ENCODE data around the gene SLC29A2. TPM values are rescaled to one million over a fixed set of nuclear protein-coding genes. Genes with fewer than 3 reads are reported as not detected.

Gene SLC29A2
- total RNA-seq (1 to 10 TPM; 1.6 to 3.1 TPM), polyA plus RNA-seq (ENCODE audit: insufficient read depth, low read depth, low replicate concordance) (1.2 TPM)
- long read RNA-seq, donor 1, partial matches to known transcripts = 0 of 3 reads
- long read RNA-seq, donor 1, other reads (novel, unspliced or antisense) = 0 of 3 reads
- long read RNA-seq, donor 2, partial matches to known transcripts = 0 of 1 reads
- long read RNA-seq, donor 2, other reads (novel, unspliced or antisense) = 0 of 1 reads

- no peak for DNase-seq
Observed at GRCh38 chr11:66371627-66372415, at the start of gene SLC29A2. SLC29A2 (minus strand) TSS chr11:66371760; CDS start chr11:66371591, 169 bp downstream.

GRCh38 chr11:66420671-66421476, 49.3 kb upstream of the SLC29A2 start, which contains the start of gene NPAS4:
NPAS4 (plus strand) TSS chr11:66421035; CDS start chr11:66421180, 145 bp downstream.
- WGBS, 2 donors = 2 to 6% methylated on average over 45 to 64 of the region's 71 CpGs
- no peak within 1 kb of the TSS for H3K27ac ChIP-seq
- peaks cover 23% of the 10 kb centered on the region for H3K4me1 ChIP-seq
- no peaks in the 10 kb centered on the region for H3K9me3 ChIP-seq
- TF ChIP-seq CTCF (IDR thresholded peaks at IDR 0.05) = no peak
- TF ChIP-seq POLR2A (IDR thresholded peaks at IDR 0.05) = no peak
- intact Hi-C loops (cut with DNase I; ENCODE audit: low total_unique reads) = no loop called here
- H3K27me3 ChIP-seq = no peaks in the 10 kb centered on the region
- peak within 1 kb of the TSS in 1 of 2 donors; percentile 23 for H3K4me3 ChIP-seq
- H3K36me3 ChIP-seq (ENCODE audit: low read depth, missing control alignments) = no peaks in the 10 kb centered on the region
- DNase-seq = peak; percentile 53

More at GRCh38 chr11:66371627-66372415, at the start of gene SLC29A2:
- no peak within 1 kb of the TSS for H3K27ac ChIP-seq
- intact Hi-C loops (cut with DNase I; ENCODE audit: low total_unique reads) = no loop called here
- H3K4me3 ChIP-seq = peak within 1 kb of the TSS; percentile 50 to 72
- peaks cover 5% of the 10 kb centered on the region for H3K4me1 ChIP-seq
- WGBS, 2 donors = 1 to 2% methylated on average over 25 to 34 of the region's 72 CpGs
- H3K9me3 ChIP-seq = no peaks in the 10 kb centered on the region
- no peaks in the 10 kb centered on the region for H3K27me3 ChIP-seq
- no peaks in the 10 kb centered on the region for H3K36me3 ChIP-seq (ENCODE audit: low read depth, missing control alignments)
- TF ChIP-seq CTCF (IDR thresholded peaks at IDR 0.05) (no peak), POLR2A (IDR thresholded peaks at IDR 0.05) (no peak)

- no peaks in the 10 kb centered on the region for H3K36me3 ChIP-seq (ENCODE audit: low read depth, missing control alignments)
- 4 to 5% methylated on average over 11 to 18 of the region's 30 CpGs for WGBS, 2 donors
- no peaks in the 10 kb centered on the region for H3K9me3 ChIP-seq
- DNase-seq = peak; percentile 32
- intact Hi-C loops (cut with DNase I; ENCODE audit: low total_unique reads) = no loop called here
- TF ChIP-seq POLR2A (IDR thresholded peaks at IDR 0.05) = no peak
- TF ChIP-seq CTCF (IDR thresholded peaks at IDR 0.05) = no peak
- no peak overlapping the region for H3K27ac ChIP-seq
- H3K4me3 ChIP-seq = no peak overlapping the region
- H3K4me1 ChIP-seq = peaks cover 23% of the 10 kb centered on the region
- no peaks in the 10 kb centered on the region for H3K27me3 ChIP-seq
Observed at GRCh38 chr11:66419825-66420224, 48.3 kb upstream of the SLC29A2 start.

GRCh38 chr11:66418986-66419308, 47.4 kb upstream of the SLC29A2 start:
- Histone ChIP-seq H3K27me3 (no peaks in the 10 kb centered on the region), H3K27ac (peak overlapping the region in 1 of 2 donors; percentile 59), H3K36me3 (ENCODE audit: low read depth, missing control alignments) (no peaks in the 10 kb centered on the region), H3K4me3 (no peak overlapping the region), H3K4me1 (peaks cover 23% of the 10 kb centered on the region), H3K9me3 (no peaks in the 10 kb centered on the region)
- intact Hi-C loops (cut with DNase I; ENCODE audit: low total_unique reads) = no loop called here
- DNase-seq = no peak
- TF ChIP-seq POLR2A (IDR thresholded peaks at IDR 0.05) = no peak
- TF ChIP-seq CTCF (IDR thresholded peaks at IDR 0.05) = no peak
- 26 to 49% methylated on average over 3 of the region's 3 CpGs for WGBS, 2 donors
